A673 (cell line): ENCODE results near the gene CDC42SE2. TPM values are rescaled to one million over a fixed set of nuclear protein-coding genes. Genes with fewer than 3 reads are reported as not detected.

Experiments
- BruUV-seq: library from RNA; stranded (reverse); fragments of 400-500 nt; replicated peaks from 2 replicates; lab custom pipeline; 2021; lab: Mats Ljungman, UMichigan
- CTCF ChIA-PET: fragments of 300-600 bp; sonication (Branson Sonifier 250); formaldehyde crosslinking; loops from one replicate; lab custom pipeline; 2022; ENCODE audit warnings: antibody characterized with exemption; lab: Charles Lee
- POLR2A ChIA-PET: fragments of 300-600 bp; sonication (Branson Sonifier 250); formaldehyde crosslinking; loops from one replicate; lab custom pipeline; 2022; ENCODE audit warnings: antibody characterized with exemption; ENCODE audit not compliant: low non-redundant PET; lab: Charles Lee
- DNase-seq: peaks from one replicate; pipeline ENCODE4 v3.0.0-alpha.2; 2015; ENCODE audit warnings: low spot score
- H3K27ac ChIP-seq: fragments of 200-600 bp; sonication (generic); 2 replicates; pipeline ENCODE4 v1.5.1; 2016; ENCODE audit warnings: mixed run types, low read depth, mild to moderate bottlenecking, mixed read lengths, antibody characterized with exemption, low read length; ENCODE audit not compliant: poor library complexity, severe bottlenecking
- H3K27me3 ChIP-seq: fragments of 200-600 bp; sonication (generic); replicated peaks from 2 replicates; pipeline ENCODE4 v1.6.1; 2017; ENCODE audit warnings: mixed run types, low read depth, mild to moderate bottlenecking, mixed read lengths, antibody characterized with exemption, low read length; ENCODE audit not compliant: insufficient read depth, poor library complexity
- H3K36me3 ChIP-seq: fragments of 200-600 bp; sonication (generic); 2 replicates; pipeline ENCODE4 v1.6.1; 2016; ENCODE audit warnings: mixed run types, mild to moderate bottlenecking, mixed read lengths, antibody characterized with exemption, low read length; ENCODE audit not compliant: insufficient read depth, poor library complexity, severe bottlenecking
- H3K4me1 ChIP-seq: fragments of 200-600 bp; sonication (generic); 2 replicates; pipeline ENCODE4 v1.6.1; 2017; ENCODE audit warnings: mixed run types, mild to moderate bottlenecking, mixed read lengths, antibody characterized with exemption, low read length; ENCODE audit not compliant: insufficient read depth, poor library complexity, severe bottlenecking
- H3K4me3 ChIP-seq: fragments of 200-600 bp; sonication (generic); 2 replicates; pipeline ENCODE4 v1.5.1; 2016; ENCODE audit warnings: low read depth, mixed run types, mild to moderate bottlenecking, mixed read lengths, low read length; ENCODE audit not compliant: poor library complexity, severe bottlenecking
- H3K9me3 ChIP-seq: fragments of 200-600 bp; sonication (generic); 2 replicates; pipeline ENCODE4 v1.6.1; 2016; ENCODE audit warnings: mixed run types, low read depth, mild to moderate bottlenecking, mixed read lengths, antibody characterized with exemption, low read length; ENCODE audit not compliant: poor library complexity, severe bottlenecking
- CTCF ChIP-seq: fragments of 300-800, 200-600 bp; sonication (generic); conservative IDR thresholded peaks from 2 replicates; pipeline ENCODE4 v1.5.1; 2017; ENCODE audit warnings: low read depth, mild to moderate bottlenecking, antibody characterized with exemption, low read length, moderate library complexity, mixed read lengths
- EZH2 ChIP-seq: fragments of 200-600 bp; sonication (generic); IDR thresholded peaks from 2 replicates; pipeline ENCODE4 v1.6.1; 2017; ENCODE audit warnings: borderline replicate concordance, low read depth, mild to moderate bottlenecking, mixed read lengths, antibody characterized with exemption, low read length; ENCODE audit not compliant: poor library complexity, severe bottlenecking
- intact Hi-C: fragments of 100-400 bp; cut with micrococcal nuclease; formaldehyde crosslinking; loops from one replicate; pipeline ENCODE4 v1.10.0; 2022; ENCODE audit not compliant: unreplicated experiment
- total RNA-seq: library from RNA; stranded (reverse); gene quantifications from 2 replicates; pipeline ENCODE4 v1.2.3, GENCODE V29; 2021

Gene CDC42SE2
- total RNA-seq, 1 experiment from 2014 or later: 25.5 TPM

GRCh38 chr5:131239686-131240085 lies 24.2 kb upstream of the CDC42SE2 start:
- TF ChIP-seq EZH2: no peak
- no peak for TF ChIP-seq CTCF
- Histone ChIP-seq H3K36me3 (no peaks in the 10 kb centered on the region), H3K4me1 (no peaks in the 10 kb centered on the region), H3K9me3 (no peaks in the 10 kb centered on the region), H3K4me3 (no peak overlapping the region), H3K27ac (no peak overlapping the region), H3K27me3 (no peaks in the 10 kb centered on the region)
- no TSS peak for BruUV-seq
- ChIA-PET CTCF (no interaction called here), POLR2A (no interaction called here)
- intact Hi-C loops: no loop called here
- no peak for DNase-seq

DNA sequence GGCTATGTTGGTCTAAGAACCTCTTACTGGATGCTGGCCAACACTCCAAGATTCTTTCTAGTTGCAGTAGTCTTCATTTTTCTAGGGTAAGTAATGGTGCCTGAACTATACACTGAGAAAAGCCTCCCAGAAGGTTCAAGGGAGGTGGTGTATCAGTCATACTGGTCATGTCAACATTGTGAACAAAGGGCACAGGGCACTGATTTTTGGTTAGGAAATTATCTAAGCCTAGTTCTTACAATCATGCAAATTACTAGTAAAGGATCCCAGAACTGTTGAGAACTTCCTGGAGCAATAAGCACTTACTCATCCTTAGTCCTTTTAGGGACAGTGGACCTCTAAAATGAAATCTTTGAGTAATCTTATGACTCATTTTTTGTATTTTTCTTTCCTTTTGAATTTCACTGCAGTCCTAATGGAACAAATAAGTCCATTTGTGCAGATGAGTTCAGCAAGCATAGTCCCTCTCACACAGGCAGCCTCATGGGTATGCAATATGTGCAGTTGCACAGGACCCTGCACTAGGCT lies 21.1 kb upstream of the CDC42SE2 start:
- peak; percentile 29 for DNase-seq
- no TSS peak for BruUV-seq
- intact Hi-C loops: no loop called here
- Histone ChIP-seq H3K36me3 (no peaks in the 10 kb centered on the region), H3K27me3 (no peaks in the 10 kb centered on the region), H3K9me3 (no peaks in the 10 kb centered on the region), H3K4me3 (no peak overlapping the region), H3K27ac (no peak overlapping the region), H3K4me1 (no peaks in the 10 kb centered on the region)
- TF ChIP-seq CTCF (no peak), EZH2 (no peak)
- POLR2A ChIA-PET: interaction anchor here (0.6 kb wide), 1 partner anchor 84 kb away, joined by 4 read pairs; no protein-coding TSS in a partner anchor
- CTCF ChIA-PET: no interaction called here

DNA sequence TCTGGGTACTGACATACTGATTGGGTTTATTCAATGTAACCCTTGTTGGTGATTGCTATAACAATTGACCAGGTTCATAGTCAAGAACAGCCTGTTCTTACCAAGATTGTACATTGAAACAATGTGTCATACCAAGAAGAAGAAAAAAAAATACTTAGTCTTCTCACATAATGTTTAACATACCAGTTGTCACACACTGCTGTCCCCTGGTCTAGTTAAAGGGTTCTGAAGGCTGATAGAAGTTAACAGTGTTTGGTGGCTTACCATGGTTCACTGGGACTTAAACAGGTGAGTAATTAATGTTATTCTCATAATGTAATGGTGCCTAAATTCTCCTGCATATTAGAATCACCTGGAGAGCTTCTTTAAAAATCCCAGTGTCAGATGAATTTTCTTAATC lies 18.5 kb upstream of the CDC42SE2 start:
- intact Hi-C loops: no loop called here
- Histone ChIP-seq H3K4me3 (no peak overlapping the region), H3K4me1 (no peaks in the 10 kb centered on the region), H3K27ac (no peak overlapping the region), H3K9me3 (no peaks in the 10 kb centered on the region), H3K36me3 (no peaks in the 10 kb centered on the region), H3K27me3 (no peaks in the 10 kb centered on the region)
- TF ChIP-seq CTCF: no peak
- no peak for TF ChIP-seq EZH2
- DNase-seq: no peak
- BruUV-seq: no TSS peak
- CTCF ChIA-PET: no interaction called here
- POLR2A ChIA-PET: no interaction called here
